Liver (tissue), 9 donors: Measurements from ENCODE around the gene CPO. TPM values are rescaled to one million over a fixed set of nuclear protein-coding genes. Genes with fewer than 3 reads are reported as not detected.

Experiments
- DNase-seq: peaks from one replicate; pipeline ENCODE4 v3.0.0-alpha.2; 2017; ENCODE audit warnings: low spot score
- H3K27ac ChIP-seq, 2 donors: one replicate each; pipeline ENCODE4 v1.7.0; 2013; ENCODE audit warnings: inconsistent platforms in 2 of 2, low read length in 2 of 2, control low read depth in 1 of 2, low read depth in 1 of 2, mild to moderate bottlenecking in 1 of 2
- H3K27me3 ChIP-seq, 4 donors: one replicate each; pipeline versions ENCODE4 v1.6.1 to v1.7.0; 2013; ENCODE audit warnings: low read length in 3 of 4, inconsistent platforms in 1 of 4, mild to moderate bottlenecking in 1 of 4, moderate library complexity in 1 of 4; ENCODE audit not compliant: control insufficient read depth in 4 of 4, insufficient read depth in 4 of 4
- H3K36me3 ChIP-seq, 4 donors: one replicate each; pipeline versions ENCODE4 v1.6.1 to v1.7.0; 2013; ENCODE audit warnings: low read length in 3 of 4, mild to moderate bottlenecking in 3 of 4, low read depth in 1 of 4, moderate library complexity in 1 of 4; ENCODE audit not compliant: control insufficient read depth in 4 of 4, insufficient read depth in 3 of 4
- H3K4me1 ChIP-seq, 4 donors: one replicate each; pipeline versions ENCODE4 v1.6.1 to v1.7.0; 2013; ENCODE audit warnings: low read length in 3 of 4, mild to moderate bottlenecking in 3 of 4, moderate library complexity in 1 of 4; ENCODE audit not compliant: control insufficient read depth in 4 of 4, insufficient read depth in 4 of 4
- H3K4me3 ChIP-seq, 3 donors: one replicate each; pipeline versions ENCODE4 v1.6.1 to v1.7.0; 2013; ENCODE audit warnings: low read length in 3 of 3, control low read depth in 1 of 3, low read depth in 1 of 3, mild to moderate bottlenecking in 1 of 3
- H3K9ac ChIP-seq, 2 donors: one replicate each; pipeline ENCODE4 v1.7.0; 2013; ENCODE audit warnings: low read length in 2 of 2, mild to moderate bottlenecking in 2 of 2, moderate library complexity in 2 of 2, control low read depth in 1 of 2, low read depth in 1 of 2
- H3K9me3 ChIP-seq, 4 donors: one replicate each; pipeline versions ENCODE4 v1.6.1 to v1.7.0; 2013; ENCODE audit warnings: low read length in 3 of 4; ENCODE audit not compliant: control insufficient read depth in 4 of 4
- EGR1 ChIP-seq, 2 donors: IDR thresholded peaks; 2 replicates each; pipeline ENCODE4 v1.6.1; 2016 to 2018; ENCODE audit warnings: antibody characterized with exemption in 2 of 2, low read depth in 2 of 2
- FOXA1 ChIP-seq: IDR thresholded peaks from 2 replicates; pipeline ENCODE4 v1.6.1; 2016; ENCODE audit warnings: antibody characterized with exemption
- FOXA2 ChIP-seq: IDR thresholded peaks from 2 replicates; pipeline ENCODE4 v1.6.1; 2016; ENCODE audit warnings: antibody characterized with exemption
- GABPA ChIP-seq, 2 donors: IDR thresholded peaks in 1 of 2; conservative IDR thresholded peaks in 1 of 2; 2 replicates each; pipeline ENCODE4 v1.6.1; 2016; ENCODE audit warnings: antibody characterized with exemption in 2 of 2, mild to moderate bottlenecking in 1 of 2, moderate library complexity in 1 of 2
- HNF4A ChIP-seq, 2 donors: conservative IDR thresholded peaks; 2 replicates each; pipeline ENCODE4 v1.6.1; 2016; ENCODE audit warnings: antibody characterized with exemption in 2 of 2, mild to moderate bottlenecking in 2 of 2
- HNF4G ChIP-seq: IDR thresholded peaks from 2 replicates; pipeline ENCODE4 v1.6.1; 2016; ENCODE audit warnings: antibody characterized with exemption
- JUND ChIP-seq, 2 donors: IDR thresholded peaks; 2 replicates each; pipeline ENCODE4 v1.6.1; 2016; ENCODE audit warnings: antibody characterized with exemption in 2 of 2
- NR2F2 ChIP-seq: IDR thresholded peaks from 2 replicates; pipeline ENCODE4 v1.6.1; 2016; ENCODE audit warnings: antibody characterized with exemption
- RAD21 ChIP-seq, 2 donors: IDR thresholded peaks; 2 replicates each; pipeline ENCODE4 v1.6.1; 2016; ENCODE audit warnings: antibody characterized with exemption in 2 of 2, mild to moderate bottlenecking in 2 of 2
- RXRA ChIP-seq, 2 donors: IDR thresholded peaks; 2 replicates each; pipeline ENCODE4 v1.6.1; 2017 to 2018; ENCODE audit warnings: antibody characterized with exemption in 2 of 2, mild to moderate bottlenecking in 1 of 2
- SP1 ChIP-seq: IDR thresholded peaks from 2 replicates; pipeline ENCODE4 v1.6.1; 2018; ENCODE audit warnings: antibody characterized with exemption, mild to moderate bottlenecking
- TAF1 ChIP-seq: conservative IDR thresholded peaks from 2 replicates; pipeline ENCODE4 v1.6.1; 2016; ENCODE audit warnings: antibody characterized with exemption, mild to moderate bottlenecking
- YY1 ChIP-seq: IDR thresholded peaks from 2 replicates; pipeline ENCODE4 v1.6.1; 2016; ENCODE audit warnings: antibody characterized with exemption, mild to moderate bottlenecking
- WGBS: extraction: QIAGEN DNeasy Blood & Tissue Kit; methylation state at CpG from one replicate; pipeline ENCODE4 v1.1.7; 2013; 5-methylcytosine and 5-hydroxymethylcytosine counted together
- polyA plus RNA-seq, 2 donors: library from polyadenylated mRNA; stranded (reverse) in 1 of 2; unstranded in 1 of 2; fragments of 200-250 nt in 1 of 2; fragments of >200 nt in 1 of 2; fragmentation: Nextera tagmentation in 1 of 2; extraction: Ambion mirVana in 1 of 2; gene quantifications; one replicate each; pipeline versions ENCODE4 v1.2.1 to v1.2.3, GENCODE V29; 2013 to 2015
- total RNA-seq, 2 donors: library from RNA; depleted of rRNA; stranded (reverse); fragments of >200 nt; gene quantifications; one replicate each; pipeline ENCODE4 v1.2.3, GENCODE V29; 2014
- TF ChIP-seq, protein P1 (sequence below): fragments of 150-350 bp; IDR thresholded peaks from 2 replicates; pipeline ENCODE4 v1.5.1; 2017; ENCODE audit warnings: improper control_type of control experiment, low read depth, low read length; ENCODE audit not compliant: missing input control
- TF ChIP-seq, protein P2 (sequence below): IDR thresholded peaks from 2 replicates; pipeline ENCODE4 v1.6.1; 2016; ENCODE audit warnings: antibody characterized with exemption
- TF ChIP-seq, protein P3 (sequence below): IDR thresholded peaks from 2 replicates; pipeline ENCODE4 v1.6.1; 2016; ENCODE audit warnings: antibody characterized with exemption
- TF ChIP-seq, protein P4 (sequence below): IDR thresholded peaks from 2 replicates; pipeline ENCODE4 v1.6.1; 2016; ENCODE audit warnings: antibody characterized with exemption
- TF ChIP-seq, protein P5 (sequence below): IDR thresholded peaks from 2 replicates; pipeline ENCODE4 v1.6.1; 2016; ENCODE audit warnings: antibody characterized with exemption, mild to moderate bottlenecking
- donor health status: healthy.
- donor health status: healthy.
- donor health status: healthy.
- donor health status: healthy.
- donor health status: healthy.

The CPO gene
- total and polyA plus RNA-seq, 4 donors: 0.07 to 0.31 (median 0.25) TPM; not detected in 1

DNA sequence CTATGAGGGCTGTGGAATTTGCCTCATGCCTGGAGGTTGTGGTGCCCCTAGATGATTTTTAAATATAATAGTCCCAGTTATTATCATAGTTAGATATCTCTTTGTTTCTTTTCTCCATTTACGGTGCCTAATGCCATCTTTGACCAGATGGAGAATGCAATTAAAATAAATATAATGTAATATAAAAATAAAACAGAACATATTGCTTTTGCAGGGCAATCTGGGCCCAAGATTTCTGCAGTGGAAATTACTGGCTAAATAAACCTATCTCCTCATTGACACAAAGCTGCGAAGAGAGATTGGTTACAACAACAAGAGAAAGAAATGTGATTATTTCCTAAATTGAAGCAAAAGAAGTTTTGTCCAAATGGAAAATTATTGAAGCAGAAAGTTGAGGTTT lies 51.8 kb downstream of the CPO start:
- H3K4me3 ChIP-seq: no peak overlapping the region
- H3K9me3 ChIP-seq: no peaks in the 10 kb centered on the region
- 90% methylated on average over 2 of the region's 2 CpGs for WGBS
- H3K36me3 ChIP-seq: no peaks in the 10 kb centered on the region
- peaks cover 0 to 4% (median 1%) of the 10 kb centered on the region in 4 donors for H3K4me1 ChIP-seq
- TF ChIP-seq, protein P1, sequence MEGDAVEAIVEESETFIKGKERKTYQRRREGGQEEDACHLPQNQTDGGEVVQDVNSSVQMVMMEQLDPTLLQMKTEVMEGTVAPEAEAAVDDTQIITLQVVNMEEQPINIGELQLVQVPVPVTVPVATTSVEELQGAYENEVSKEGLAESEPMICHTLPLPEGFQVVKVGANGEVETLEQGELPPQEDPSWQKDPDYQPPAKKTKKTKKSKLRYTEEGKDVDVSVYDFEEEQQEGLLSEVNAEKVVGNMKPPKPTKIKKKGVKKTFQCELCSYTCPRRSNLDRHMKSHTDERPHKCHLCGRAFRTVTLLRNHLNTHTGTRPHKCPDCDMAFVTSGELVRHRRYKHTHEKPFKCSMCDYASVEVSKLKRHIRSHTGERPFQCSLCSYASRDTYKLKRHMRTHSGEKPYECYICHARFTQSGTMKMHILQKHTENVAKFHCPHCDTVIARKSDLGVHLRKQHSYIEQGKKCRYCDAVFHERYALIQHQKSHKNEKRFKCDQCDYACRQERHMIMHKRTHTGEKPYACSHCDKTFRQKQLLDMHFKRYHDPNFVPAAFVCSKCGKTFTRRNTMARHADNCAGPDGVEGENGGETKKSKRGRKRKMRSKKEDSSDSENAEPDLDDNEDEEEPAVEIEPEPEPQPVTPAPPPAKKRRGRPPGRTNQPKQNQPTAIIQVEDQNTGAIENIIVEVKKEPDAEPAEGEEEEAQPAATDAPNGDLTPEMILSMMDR: no peak
- no peak for TF ChIP-seq SP1
- no peak for TF ChIP-seq GABPA (IDR thresholded peaks at IDR 0.05 in 1 of 2, conservative IDR thresholded peaks at IDR 0.05 in 1 of 2)
- no peak for TF ChIP-seq TAF1
- TF ChIP-seq RXRA (IDR thresholded peaks at IDR 0.05): no peak
- no peak for TF ChIP-seq RAD21 (IDR thresholded peaks at IDR 0.05)
- TF ChIP-seq, protein P2, sequence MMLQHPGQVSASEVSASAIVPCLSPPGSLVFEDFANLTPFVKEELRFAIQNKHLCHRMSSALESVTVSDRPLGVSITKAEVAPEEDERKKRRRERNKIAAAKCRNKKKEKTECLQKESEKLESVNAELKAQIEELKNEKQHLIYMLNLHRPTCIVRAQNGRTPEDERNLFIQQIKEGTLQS: no peak
- no peak for TF ChIP-seq YY1
- TF ChIP-seq HNF4G: no peak
- no peak for TF ChIP-seq FOXA2
- TF ChIP-seq, protein P3, sequence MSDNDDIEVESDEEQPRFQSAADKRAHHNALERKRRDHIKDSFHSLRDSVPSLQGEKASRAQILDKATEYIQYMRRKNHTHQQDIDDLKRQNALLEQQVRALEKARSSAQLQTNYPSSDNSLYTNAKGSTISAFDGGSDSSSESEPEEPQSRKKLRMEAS: no peak
- TF ChIP-seq EGR1 (IDR thresholded peaks at IDR 0.05; ENCODE audit: low read depth in 2 of 2): no peak
- no peak for TF ChIP-seq HNF4A (conservative IDR thresholded peaks at IDR 0.05)
- TF ChIP-seq, protein P4, sequence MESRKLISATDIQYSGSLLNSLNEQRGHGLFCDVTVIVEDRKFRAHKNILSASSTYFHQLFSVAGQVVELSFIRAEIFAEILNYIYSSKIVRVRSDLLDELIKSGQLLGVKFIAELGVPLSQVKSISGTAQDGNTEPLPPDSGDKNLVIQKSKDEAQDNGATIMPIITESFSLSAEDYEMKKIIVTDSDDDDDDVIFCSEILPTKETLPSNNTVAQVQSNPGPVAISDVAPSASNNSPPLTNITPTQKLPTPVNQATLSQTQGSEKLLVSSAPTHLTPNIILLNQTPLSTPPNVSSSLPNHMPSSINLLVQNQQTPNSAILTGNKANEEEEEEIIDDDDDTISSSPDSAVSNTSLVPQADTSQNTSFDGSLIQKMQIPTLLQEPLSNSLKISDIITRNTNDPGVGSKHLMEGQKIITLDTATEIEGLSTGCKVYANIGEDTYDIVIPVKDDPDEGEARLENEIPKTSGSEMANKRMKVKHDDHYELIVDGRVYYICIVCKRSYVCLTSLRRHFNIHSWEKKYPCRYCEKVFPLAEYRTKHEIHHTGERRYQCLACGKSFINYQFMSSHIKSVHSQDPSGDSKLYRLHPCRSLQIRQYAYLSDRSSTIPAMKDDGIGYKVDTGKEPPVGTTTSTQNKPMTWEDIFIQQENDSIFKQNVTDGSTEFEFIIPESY: no peak
- no peak for TF ChIP-seq NR2F2
- TF ChIP-seq FOXA1: no peak
- TF ChIP-seq JUND (IDR thresholded peaks at IDR 0.05): no peak
- TF ChIP-seq, protein P5, sequence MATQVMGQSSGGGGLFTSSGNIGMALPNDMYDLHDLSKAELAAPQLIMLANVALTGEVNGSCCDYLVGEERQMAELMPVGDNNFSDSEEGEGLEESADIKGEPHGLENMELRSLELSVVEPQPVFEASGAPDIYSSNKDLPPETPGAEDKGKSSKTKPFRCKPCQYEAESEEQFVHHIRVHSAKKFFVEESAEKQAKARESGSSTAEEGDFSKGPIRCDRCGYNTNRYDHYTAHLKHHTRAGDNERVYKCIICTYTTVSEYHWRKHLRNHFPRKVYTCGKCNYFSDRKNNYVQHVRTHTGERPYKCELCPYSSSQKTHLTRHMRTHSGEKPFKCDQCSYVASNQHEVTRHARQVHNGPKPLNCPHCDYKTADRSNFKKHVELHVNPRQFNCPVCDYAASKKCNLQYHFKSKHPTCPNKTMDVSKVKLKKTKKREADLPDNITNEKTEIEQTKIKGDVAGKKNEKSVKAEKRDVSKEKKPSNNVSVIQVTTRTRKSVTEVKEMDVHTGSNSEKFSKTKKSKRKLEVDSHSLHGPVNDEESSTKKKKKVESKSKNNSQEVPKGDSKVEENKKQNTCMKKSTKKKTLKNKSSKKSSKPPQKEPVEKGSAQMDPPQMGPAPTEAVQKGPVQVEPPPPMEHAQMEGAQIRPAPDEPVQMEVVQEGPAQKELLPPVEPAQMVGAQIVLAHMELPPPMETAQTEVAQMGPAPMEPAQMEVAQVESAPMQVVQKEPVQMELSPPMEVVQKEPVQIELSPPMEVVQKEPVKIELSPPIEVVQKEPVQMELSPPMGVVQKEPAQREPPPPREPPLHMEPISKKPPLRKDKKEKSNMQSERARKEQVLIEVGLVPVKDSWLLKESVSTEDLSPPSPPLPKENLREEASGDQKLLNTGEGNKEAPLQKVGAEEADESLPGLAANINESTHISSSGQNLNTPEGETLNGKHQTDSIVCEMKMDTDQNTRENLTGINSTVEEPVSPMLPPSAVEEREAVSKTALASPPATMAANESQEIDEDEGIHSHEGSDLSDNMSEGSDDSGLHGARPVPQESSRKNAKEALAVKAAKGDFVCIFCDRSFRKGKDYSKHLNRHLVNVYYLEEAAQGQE: no peak
- no peaks in the 10 kb centered on the region for H3K27me3 ChIP-seq
- H3K27ac ChIP-seq: no peak overlapping the region
- no peak for DNase-seq
- no peak overlapping the region for H3K9ac ChIP-seq
